HG03095 (cell line): Measurements from ENCODE around the gene KCND3.

Experiments
- ATAC-seq: cut with Tn5 transposase; IDR thresholded peaks from one replicate; pipeline ENCODE4 v1.9.1; 2021; ENCODE audit warnings: moderate library complexity; ENCODE audit not compliant: unreplicated experiment

Gene KCND3

GRCh38 chr1:111733183-111733991, 256.1 kb downstream of the KCND3 start:
- ATAC-seq: no peak

- no peak for ATAC-seq
Measured at GRCh38 chr1:111732718-111733117, 256.8 kb downstream of the KCND3 start.

GRCh38 chr1:111731956-111732355, 257.5 kb downstream of the KCND3 start:
- no peak for ATAC-seq

DNA sequence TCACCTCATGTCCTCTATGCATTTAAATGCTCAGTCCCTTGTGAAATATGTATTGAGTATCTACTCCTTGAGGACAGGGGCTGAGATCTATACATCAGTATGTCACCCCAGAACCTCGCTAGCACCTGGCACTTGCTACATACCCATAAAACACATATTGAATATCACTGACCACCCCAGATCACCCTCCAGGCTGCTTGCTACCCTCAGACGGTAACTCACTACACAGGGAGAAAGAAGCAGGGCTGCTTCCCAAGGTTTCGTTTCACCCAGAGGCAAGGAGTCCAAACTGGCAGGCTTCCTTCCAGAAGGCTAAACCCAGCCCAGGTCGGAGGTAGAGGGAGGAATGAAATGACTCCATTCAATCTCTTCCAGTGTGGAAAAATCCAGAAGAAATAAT, 258.8 kb downstream of the KCND3 start:
- ATAC-seq: no peak

DNA sequence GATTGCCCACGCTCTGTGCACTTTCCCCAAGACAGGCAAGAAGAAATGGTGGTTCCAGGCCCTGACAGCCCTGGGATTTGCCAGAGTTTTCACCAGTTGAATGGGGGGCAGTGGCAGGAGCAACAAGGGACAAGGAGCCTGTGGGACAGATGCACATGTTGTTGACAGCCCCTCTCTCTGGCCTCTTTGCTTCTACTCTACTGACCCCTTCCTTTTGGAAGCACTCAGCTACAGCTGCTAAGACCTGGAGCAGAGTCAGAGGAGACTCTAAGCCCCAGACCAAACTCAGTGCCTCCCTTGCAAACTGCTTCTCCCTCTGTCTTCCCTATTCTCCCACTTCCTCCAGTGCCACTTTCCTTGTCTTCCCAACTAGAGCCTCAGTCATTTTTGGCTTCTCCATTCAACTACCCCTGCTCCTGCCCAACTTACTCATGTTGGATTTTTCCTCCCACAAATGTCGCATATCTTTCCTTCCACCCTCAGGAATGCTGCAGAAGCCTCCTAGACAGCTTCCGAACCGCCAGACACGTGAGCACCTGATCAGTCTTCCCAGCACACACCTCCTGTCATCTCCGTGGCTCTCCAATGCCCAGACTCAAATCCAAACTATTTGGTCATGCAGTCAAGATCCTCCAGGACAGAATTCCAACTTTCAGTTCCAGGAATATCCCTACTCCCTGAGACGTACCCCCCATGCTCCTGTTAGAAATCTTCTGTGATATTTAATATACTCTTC, 259.4 kb downstream of the KCND3 start:
- no peak for ATAC-seq

- no peak for ATAC-seq
Measured at GRCh38 chr1:111729271-111729921, 260.1 kb downstream of the KCND3 start.

DNA sequence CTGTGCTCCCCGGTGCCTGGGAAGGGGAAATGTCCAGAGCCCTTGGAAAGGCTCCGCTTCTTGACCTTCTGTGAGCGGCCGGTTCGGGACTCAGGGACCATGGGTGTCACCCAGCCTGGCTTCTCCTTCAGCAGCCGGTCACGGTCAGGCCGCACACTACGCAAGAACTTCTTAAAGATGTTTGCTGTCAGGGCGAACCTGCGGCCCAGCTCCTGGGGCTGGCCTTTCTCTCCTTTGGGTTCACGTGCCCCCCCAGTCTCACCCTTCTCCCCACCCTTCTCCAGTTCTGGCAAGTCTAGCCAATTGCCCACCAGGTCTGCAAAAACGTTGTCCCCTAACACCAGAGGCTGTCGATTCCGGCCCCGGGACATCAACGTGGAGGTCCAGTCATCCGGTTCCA, 262.4 kb downstream of the KCND3 start:
- ATAC-seq: no peak

DNA sequence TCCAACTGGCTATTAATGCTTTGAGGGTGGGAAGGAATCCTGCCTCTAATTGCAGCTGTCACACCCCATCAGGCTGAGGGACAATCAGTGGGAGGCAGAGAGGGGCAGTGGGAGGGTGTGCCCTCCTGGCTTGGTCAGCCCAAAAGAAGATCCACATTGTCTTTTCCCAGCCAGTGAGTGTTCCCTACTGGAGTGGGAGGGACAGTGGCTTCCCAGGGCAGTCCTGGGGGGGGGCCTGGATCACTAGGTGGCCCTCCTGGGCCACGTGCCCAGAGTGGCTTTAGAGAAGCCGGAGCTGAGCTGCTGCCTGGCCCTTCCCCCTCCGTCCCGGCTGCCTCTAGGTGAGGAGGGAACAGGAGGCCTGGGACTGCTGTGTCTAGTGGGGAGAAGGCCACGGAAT, 264.3 kb downstream of the KCND3 start:
- ATAC-seq: no peak

DNA sequence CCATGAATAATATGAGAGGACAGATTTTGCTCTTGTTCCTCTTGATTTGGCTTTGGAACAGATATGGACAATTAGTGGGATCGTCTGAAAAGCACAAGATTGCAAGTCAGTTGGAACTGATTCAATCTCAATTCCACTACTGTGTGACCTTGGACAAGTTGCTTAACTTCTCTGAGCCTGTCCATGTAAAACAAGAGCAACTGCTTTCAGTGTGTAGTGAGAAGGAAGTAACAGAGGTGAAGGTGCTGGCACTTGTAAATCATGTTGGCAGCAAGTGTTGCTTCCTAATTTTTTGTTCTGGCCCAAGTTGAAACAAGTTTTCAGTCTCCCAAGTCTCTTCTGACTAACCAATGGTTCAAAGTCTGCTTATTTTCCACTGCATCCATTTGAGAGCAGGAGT, 265.6 kb downstream of the KCND3 start:
- no peak for ATAC-seq

DNA sequence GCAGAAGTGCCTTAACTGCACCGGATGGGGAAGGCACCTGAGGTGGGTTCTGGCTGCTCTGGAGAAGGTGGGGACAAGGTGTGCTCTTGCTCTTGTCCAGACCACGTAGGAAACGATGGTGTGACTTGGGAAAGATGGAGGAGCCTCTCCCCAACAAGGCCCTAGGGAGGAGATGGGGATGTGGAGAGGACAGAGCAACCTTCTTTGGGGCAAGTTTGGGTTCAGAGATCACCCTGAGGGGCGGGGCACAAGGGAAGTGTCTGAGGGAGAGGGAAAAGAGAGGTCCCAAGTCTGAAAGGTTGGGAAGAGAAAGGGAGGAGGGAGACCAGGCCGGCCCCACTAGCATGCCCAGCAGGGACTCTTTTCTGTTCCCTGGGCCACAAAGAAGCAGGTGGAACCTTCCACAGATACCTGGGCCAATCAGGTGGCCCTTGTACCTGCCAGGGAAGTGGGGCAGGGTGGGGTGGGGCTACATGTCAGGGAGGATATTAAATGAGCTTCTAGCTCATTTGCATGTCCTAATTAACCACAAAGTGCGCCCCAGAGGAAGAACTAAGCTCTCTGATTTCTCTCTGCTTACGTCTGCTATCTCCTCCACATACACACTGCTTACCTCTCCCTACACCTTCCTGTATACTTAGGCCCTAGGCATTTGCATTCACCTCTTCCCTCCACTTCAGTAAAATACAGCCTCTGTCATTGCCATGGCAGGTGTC, 266.2 kb downstream of the KCND3 start:
- no peak for ATAC-seq

DNA sequence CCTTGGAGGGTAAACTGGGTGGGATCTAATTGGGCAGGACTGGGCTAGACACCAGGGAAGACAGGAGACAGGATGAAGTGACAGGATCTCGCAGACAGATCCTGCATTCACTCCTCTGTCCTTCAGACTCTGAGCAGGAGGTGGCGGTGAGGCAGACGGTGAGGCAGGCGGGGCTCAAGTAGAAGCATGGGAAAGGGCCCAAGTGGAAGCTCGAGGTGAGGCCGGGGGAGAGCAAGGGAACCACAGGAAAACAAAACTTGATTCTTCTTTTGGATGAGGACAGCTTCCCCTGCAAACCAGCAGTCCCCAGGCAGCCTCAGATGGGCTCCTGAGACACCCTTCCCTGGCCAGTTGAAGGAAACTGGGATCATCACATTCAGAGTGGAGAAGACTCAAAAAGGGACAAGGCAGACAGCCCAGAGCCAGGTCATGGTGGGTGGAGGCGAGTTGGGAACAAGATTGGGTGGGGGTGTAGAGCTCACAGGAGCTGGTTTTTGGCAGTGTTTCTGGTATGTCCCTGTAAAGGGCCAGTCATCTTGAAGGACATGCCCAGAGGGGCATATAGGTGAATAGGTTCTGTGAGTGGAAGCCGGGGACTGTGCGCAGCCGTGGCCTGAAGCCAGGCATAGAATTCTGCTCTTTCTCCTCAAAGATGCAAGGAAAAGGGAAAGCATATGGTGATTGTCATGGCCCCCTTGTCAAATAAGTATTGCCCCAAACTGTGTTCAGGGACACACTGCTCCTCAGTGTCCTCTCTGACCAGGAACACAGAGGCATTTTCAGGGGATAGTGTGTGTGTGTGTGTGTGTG, 268.3 kb downstream of the KCND3 start:
- ATAC-seq: no peak
